Activated T-helper 2 cell treated with anti-CD3 and anti-CD28 coated beads, Interferon-gamma antibody, Interleukin-2, Interleukin-4, amounts not matched to agents 10 μg/mL and 5 μg/mL and 100 μg/mL, durations not matched to agents 14 hours and 24 hours and 36 hours (primary cell): ENCODE data around the gene ELP4. TPM values are rescaled to one million over a fixed set of nuclear protein-coding genes. Genes with fewer than 3 reads are reported as not detected.

Source experiments
- DNase-seq: peaks from one replicate; pipeline ENCODE4 v3.0.0; 2021; ENCODE audit warnings: low spot score
- H3K27ac Mint-ChIP-seq: one replicate; pipeline ENCODE4 v1.8.0; 2021; ENCODE audit warnings: mixed read lengths
- H3K27me3 Mint-ChIP-seq: one replicate; pipeline ENCODE4 v1.8.0; 2021; ENCODE audit warnings: low read depth, mixed read lengths
- H3K36me3 Mint-ChIP-seq: one replicate; pipeline ENCODE4 v1.8.0; 2021; ENCODE audit warnings: low read depth, mixed read lengths
- H3K4me1 Mint-ChIP-seq: one replicate; pipeline ENCODE4 v1.8.0; 2021; ENCODE audit warnings: low read depth, mixed read lengths
- H3K4me3 Mint-ChIP-seq: one replicate; pipeline ENCODE4 v1.8.0; 2021; ENCODE audit warnings: low read depth, mild to moderate bottlenecking, moderate library complexity, mixed read lengths
- H3K9me3 Mint-ChIP-seq: one replicate; pipeline ENCODE4 v1.8.0; 2021; ENCODE audit warnings: mixed read lengths
- intact Hi-C: fragments of 100-400 bp; cut with micrococcal nuclease; formaldehyde crosslinking; loops from one replicate; pipeline ENCODE4 v1.15.1; 2023
- total RNA-seq: library from RNA; stranded (reverse); gene quantifications from 2 replicates; pipeline ENCODE4 v1.2.3, GENCODE V29; 2022

Gene ELP4
- total RNA-seq, 1 donor from 2014 or later = 18.6 TPM

DNA sequence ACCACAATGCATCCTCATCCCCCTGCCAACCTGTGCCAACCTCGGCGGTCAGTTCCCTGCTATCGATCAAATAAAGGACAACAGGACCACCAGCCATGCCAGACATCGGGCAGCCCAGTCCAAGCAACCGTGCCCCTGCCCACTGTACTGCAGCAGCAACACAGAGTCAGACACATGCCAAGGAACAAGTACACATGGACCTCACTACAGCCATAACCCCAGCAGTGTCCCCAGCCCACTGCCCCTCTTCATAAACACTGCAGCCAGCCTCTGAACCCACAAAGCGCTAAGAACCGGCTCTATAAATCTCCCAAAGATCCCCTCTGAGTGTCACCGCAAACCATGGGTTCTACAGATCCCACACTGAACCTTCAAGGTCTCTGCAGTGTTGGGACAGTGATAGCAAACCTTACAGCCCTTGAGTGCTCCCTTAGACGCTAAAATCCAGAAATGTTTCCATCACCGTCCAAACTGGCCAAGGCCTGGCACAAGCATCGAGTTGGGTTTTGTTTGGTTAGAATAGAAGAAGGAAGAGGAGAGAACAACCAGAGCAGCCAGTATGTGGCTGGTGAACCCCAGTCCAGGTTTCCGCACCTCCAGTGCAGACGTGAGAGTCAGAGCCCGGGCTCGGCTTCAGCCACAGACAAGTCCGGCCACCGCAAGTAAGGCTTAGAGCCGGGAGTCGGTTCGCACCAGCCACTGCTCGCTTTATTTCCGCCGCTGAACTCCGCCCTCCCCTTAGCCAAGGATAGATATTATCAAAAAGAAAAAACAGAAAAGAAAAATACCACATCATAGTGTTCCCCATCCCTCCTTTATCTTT is 293.6 kb downstream of the ELP4 start:
- no peak overlapping the region for H3K27ac Mint-ChIP-seq
- no peak for DNase-seq
- no peak overlapping the region for H3K4me3 Mint-ChIP-seq
- peaks cover 3% of the 10 kb centered on the region for H3K4me1 Mint-ChIP-seq
- H3K36me3 Mint-ChIP-seq = no peaks in the 10 kb centered on the region
- intact Hi-C loops = loop anchor here (1.0 to 10.0 kb wide), 3 partner anchors 8 to 558 kb away; partner anchors contain the start of gene PAX6
- H3K9me3 Mint-ChIP-seq = no peaks in the 10 kb centered on the region
- peaks cover 83% of the 10 kb centered on the region for H3K27me3 Mint-ChIP-seq

DNA sequence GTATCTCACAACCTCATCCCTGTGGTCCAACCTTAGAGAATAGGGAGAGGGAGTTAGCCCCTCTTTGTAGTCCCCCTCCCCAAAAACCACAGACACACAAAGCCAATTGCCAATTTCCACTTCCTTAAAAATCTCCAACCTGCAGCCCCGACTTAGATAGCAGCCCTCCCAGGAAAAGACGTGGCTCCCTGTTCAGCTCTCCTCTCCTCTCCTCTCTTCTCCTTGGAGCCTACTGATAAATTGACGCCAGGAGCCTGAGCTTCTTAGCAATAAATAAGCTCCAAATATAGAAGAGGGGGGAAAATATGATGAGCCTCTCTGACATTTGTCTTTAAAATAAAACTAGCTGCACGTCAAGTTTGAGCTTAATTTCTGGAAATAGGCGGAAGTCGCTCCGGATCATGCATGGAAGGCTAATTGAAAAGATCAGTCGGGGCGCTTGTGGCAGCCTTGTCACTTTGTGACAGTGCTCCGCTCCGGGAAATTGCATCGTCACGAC is 294.3 kb downstream of the ELP4 start:
- no peak for DNase-seq
- Mint-ChIP-seq H3K4me3 (no peak overlapping the region), H3K27me3 (peaks cover 84% of the 10 kb centered on the region), H3K9me3 (no peaks in the 10 kb centered on the region), H3K27ac (no peak overlapping the region), H3K36me3 (no peaks in the 10 kb centered on the region), H3K4me1 (peaks cover 3% of the 10 kb centered on the region)
- intact Hi-C loops = loop anchor here (1.0 to 10.0 kb wide), 3 partner anchors 7 to 559 kb away; partner anchors contain the start of gene PAX6

DNA sequence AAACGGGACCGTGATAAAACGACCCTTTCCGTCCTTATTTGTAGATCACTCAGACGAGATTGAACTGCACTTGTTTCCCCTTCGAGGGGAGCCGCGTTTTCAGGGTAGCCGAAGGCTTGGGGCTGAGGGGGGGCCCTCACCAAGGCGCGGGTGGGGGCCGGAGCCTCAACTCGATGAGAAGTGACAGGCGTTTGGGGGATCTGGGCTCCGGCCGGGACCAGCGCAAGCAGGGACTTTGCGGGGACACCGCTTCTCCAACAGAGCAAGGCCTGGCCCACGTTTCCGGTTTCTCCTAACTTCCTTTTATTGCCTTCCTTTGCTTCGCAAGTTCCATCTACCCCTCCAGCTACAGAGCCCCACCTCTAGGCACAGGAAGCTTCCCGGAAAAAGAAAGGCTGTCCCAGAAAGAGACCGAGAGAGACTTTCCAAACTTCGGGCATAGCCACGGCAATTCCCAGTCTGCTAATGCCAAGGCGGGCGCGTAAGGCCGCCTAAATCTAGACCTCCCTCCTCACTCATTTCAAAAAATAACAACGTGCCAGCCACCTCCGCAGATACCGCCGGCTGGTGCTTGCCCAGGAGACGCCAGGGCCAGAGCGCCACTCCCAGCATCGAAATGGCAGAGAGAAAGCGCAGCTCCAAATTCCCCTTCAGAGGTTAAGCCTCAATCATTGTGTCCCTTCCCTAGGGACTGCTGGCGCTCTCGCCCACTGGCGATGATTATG is 294.9 kb downstream of the ELP4 start:
- peaks cover 9% of the 10 kb centered on the region for H3K4me1 Mint-ChIP-seq
- peaks cover 86% of the 10 kb centered on the region for H3K27me3 Mint-ChIP-seq
- intact Hi-C loops = loop anchor here (2.0 to 10.0 kb wide), 2 partner anchors 20 to 560 kb away; no protein-coding TSS in a partner anchor
- H3K4me3 Mint-ChIP-seq = no peak overlapping the region
- H3K27ac Mint-ChIP-seq = no peak overlapping the region
- no peaks in the 10 kb centered on the region for H3K9me3 Mint-ChIP-seq
- no peak for DNase-seq
- H3K36me3 Mint-ChIP-seq = no peaks in the 10 kb centered on the region

DNA sequence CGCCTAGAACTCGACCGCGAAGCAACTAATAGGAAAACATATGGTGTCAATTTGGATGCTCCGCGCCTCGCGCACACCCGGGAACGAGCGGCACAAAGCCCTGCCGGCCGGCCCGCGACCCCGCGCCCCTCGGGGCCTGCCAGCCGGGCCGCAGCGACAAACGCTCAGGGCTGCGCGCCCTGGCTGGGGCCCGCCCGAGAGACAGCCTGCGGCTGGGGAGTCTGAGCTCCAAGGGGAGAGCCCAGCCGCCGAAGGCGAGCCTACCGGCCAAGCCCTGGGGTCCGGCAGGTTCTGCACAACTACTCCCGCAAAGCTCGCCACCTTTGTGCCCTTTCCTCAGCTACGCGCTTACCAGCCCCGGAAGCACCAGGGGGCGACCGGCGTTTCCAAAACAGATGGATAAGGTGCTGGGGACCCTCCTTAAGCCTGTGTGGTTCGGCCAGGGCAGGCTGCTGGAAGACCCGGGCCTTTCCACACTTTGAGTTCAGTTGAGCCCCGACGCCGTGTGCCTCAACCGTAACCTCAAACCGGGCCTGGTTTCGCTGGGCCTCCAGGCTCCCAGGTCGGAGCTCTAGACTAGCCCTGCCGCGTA is 295.6 kb downstream of the ELP4 start:
- Mint-ChIP-seq H3K4me3 (no peak overlapping the region), H3K4me1 (peaks cover 11% of the 10 kb centered on the region), H3K27ac (no peak overlapping the region), H3K27me3 (peaks cover 84% of the 10 kb centered on the region), H3K36me3 (no peaks in the 10 kb centered on the region), H3K9me3 (no peaks in the 10 kb centered on the region)
- DNase-seq = no peak
- intact Hi-C loops = loop anchor here (2.0 to 10.0 kb wide), 2 partner anchors 20 to 560 kb away; no protein-coding TSS in a partner anchor

DNA sequence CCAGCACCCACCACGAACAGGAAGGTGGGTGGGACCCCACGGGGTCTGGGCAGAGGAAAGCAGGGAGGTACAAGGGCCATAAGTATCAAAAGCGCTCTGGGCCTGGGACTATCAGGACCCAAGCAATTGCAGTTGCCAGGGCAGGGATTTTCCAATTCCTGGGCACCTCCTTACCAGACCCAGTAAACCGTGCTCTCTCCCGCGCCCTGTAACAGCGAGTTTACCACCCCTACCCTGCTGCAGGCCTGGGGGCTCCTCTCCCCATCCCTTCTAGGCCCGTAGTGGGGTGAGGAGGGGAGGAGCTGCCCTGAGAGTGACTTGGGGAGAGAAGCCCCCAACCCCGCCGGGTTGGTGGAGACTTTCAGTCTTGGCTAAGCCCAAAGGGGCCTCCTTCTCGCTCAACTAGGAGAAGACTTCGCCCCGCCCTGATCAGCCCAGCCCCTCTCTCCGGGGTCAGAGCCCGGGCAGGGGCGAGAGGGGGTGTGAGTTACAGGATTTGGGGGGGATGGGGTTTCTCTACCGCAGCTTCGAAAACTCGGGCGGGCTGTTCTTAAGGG is 296.1 kb downstream of the ELP4 start:
- Mint-ChIP-seq H3K4me3 (no peak overlapping the region), H3K27me3 (peaks cover 81% of the 10 kb centered on the region), H3K27ac (no peak overlapping the region), H3K4me1 (peaks cover 11% of the 10 kb centered on the region), H3K9me3 (no peaks in the 10 kb centered on the region), H3K36me3 (no peaks in the 10 kb centered on the region)
- intact Hi-C loops = loop anchor here (2.0 to 10.0 kb wide), 2 partner anchors 19 to 561 kb away; no protein-coding TSS in a partner anchor
- DNase-seq = no peak

DNA sequence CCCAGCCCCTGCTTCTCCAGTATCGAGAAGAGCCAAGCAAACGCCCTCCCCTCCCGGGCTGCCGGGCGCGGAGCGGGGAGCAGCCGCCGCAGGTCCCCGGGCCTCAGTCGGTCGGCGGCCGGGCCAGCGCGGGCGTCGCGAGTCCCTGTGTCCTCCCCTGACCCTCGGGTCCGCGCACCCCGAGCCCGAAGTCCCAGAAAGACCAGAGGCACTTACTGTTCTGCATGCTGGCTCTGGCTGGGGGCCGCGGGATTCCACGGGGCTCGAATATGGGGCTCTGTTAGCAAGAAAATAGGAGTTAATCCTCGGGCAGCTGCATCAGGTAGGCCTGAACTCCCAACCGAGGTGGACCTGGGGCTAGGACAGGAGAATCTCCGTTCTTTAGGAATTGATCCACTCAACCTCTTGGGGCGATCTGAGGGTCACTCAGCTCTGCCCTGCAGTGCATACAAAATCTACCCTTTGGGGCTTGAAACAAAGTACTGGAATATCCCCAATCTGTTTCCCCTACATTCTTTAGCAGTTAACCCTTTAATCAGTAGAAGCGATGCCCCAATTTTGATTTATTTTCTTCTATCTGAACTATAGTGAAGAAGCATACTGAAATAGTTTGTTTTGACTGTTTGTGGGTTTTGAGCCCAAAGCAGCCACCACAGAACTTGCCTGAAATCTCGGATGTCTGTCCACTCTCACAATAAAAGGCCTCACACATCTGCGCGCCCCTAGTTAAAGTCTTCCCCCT is 296.8 kb downstream of the ELP4 start:
- peaks cover 79% of the 10 kb centered on the region for H3K27me3 Mint-ChIP-seq
- H3K27ac Mint-ChIP-seq = no peak overlapping the region
- no peaks in the 10 kb centered on the region for H3K36me3 Mint-ChIP-seq
- intact Hi-C loops = loop anchor here (10.0 kb wide), 1 partner anchor 562 kb away; no protein-coding TSS in a partner anchor
- no peaks in the 10 kb centered on the region for H3K9me3 Mint-ChIP-seq
- peaks cover 16% of the 10 kb centered on the region for H3K4me1 Mint-ChIP-seq
- no peak overlapping the region for H3K4me3 Mint-ChIP-seq
- no peak for DNase-seq

DNA sequence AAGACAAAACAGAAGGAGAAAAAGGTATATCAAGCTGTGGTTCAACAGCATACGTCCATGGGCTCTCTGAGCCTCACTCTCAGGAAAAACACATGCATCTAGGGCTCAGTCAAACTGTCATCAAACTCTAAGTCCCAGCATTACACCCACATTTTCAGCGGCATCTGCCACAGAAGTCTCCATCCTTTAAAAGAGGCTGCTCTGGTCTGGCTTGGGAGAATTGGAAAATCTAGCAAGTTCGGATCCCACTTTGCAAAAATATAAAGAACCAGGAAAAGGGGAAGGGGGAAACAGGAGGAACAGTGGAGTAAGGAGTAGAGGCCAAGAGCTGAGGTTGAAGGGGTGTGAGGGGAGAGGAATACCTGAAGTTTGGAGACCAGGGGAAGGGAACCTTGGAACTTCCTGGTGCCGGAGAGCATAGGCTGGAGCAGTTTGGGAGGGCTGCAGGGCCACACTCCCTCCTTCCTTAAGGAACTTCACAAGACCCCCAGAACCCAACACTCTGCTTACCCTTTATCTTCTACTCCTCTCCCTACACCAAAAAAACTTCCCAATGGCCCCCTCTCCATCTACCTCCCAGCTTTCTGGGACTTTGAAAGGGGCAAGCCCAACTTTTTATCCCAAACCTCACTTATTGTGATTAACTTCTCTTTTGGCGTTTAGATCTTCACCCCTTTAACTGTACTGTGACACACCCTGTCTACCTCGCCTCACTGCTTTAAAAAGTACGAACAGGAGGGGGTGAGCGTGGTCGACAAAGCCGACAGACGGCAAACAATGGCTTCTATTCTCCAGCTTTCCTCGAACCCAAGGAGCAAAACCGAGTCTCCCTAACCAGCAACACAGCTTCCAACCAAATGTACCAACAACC is 297.6 kb downstream of the ELP4 start:
- intact Hi-C loops = loop anchor here (10.0 kb wide), 1 partner anchor 562 kb away; no protein-coding TSS in a partner anchor
- peaks cover 17% of the 10 kb centered on the region for H3K4me1 Mint-ChIP-seq

DNA sequence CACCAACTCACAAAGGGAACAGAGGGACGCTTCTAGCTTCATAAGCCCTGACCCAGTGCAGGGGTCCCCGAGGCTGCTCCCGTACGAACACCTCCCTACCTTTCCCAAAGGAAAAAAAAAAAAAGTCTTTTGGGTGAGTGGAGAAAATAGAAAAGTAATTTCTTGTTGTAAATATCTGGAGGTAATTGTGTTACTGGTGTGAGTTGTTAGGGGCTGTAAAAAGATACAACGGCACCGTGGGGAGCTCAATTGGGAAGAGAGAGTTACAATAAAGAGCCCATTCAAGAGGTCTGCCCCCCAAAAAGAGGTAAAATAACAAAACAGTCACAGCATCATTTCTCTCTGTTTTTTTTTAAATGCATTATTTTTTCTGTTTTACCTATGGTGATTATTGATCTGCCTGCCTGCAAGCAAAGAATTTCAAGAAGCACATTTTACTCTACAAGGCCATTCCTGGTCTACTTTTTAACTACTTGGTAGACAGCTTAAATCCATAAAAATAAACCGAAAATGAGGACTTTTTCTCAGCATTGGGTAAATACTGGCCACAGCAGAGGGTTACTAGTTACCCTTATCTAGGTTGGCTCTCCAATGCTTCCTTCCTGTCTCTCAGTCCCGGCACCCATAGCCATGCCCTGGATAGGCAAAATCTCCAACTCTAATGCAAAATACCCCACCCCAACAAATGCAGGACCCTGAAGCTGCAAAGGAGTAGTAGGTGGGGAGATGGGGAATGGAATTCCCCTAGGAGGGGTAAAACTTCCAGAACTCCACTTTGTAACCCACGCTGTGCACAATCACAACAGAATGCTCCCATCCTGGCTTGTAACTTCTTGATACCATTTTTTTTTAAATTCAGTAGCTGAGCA is 298.5 kb downstream of the ELP4 start:
- no peak overlapping the region for H3K4me3 Mint-ChIP-seq
- H3K27me3 Mint-ChIP-seq = peaks cover 75% of the 10 kb centered on the region
- no peaks in the 10 kb centered on the region for H3K36me3 Mint-ChIP-seq
- no peak overlapping the region for H3K27ac Mint-ChIP-seq
- DNase-seq = no peak
- peaks cover 17% of the 10 kb centered on the region for H3K4me1 Mint-ChIP-seq
- intact Hi-C loops = loop anchor here (10.0 kb wide), 1 partner anchor 563 kb away; no protein-coding TSS in a partner anchor
- no peaks in the 10 kb centered on the region for H3K9me3 Mint-ChIP-seq

More for the DNA sequence above, 297.6 kb downstream of the ELP4 start:
- no peaks in the 10 kb centered on the region for H3K9me3 Mint-ChIP-seq
- no peaks in the 10 kb centered on the region for H3K36me3 Mint-ChIP-seq
- no peak overlapping the region for H3K4me3 Mint-ChIP-seq
- H3K27me3 Mint-ChIP-seq = peaks cover 77% of the 10 kb centered on the region
- no peak overlapping the region for H3K27ac Mint-ChIP-seq
- no peak for DNase-seq

DNA sequence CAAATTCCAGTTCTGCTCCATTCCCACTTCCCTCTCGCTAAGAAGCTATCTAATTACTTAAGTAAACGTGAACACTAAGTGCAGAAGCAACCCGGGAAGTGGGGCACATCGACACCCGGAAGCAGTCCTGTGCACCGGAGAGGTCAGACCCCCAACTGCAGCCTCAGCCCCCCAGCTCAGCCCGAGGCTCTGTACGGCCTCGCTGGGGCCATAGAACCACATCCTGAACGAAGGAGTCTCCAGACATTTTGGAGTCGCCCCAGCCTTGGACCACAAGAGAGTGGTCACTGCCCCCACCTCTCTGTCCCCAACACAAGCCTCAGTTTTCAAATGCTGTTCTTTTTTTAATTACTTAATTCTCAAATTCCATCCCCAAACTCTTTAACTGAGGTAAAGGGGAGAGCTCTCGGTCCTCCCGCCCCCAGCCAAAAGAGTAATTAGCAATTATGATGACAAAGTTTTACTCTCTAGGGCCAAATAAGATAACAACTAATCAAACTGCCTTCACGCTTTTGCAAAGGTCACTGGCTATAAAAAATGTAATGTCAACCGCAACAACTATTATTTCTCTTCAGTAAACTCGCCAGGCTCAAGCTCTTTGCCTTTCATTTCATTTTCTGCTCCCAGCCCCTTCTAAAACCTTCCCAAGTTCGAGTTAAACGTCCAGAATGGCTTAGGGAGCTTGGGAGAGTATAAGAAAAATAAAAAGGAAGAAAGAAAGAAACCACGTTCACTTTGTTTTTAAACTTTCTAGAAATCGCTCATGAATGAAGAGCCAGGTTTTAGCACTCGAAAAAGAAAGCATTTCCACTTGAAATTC is 299.4 kb downstream of the ELP4 start:
- Mint-ChIP-seq H3K36me3 (no peaks in the 10 kb centered on the region), H3K9me3 (no peaks in the 10 kb centered on the region), H3K27ac (no peak overlapping the region), H3K4me1 (peaks cover 14% of the 10 kb centered on the region), H3K4me3 (no peak overlapping the region), H3K27me3 (peaks cover 73% of the 10 kb centered on the region)
- DNase-seq = no peak
- intact Hi-C loops = loop anchor here (10.0 kb wide), 1 partner anchor 564 kb away; no protein-coding TSS in a partner anchor

DNA sequence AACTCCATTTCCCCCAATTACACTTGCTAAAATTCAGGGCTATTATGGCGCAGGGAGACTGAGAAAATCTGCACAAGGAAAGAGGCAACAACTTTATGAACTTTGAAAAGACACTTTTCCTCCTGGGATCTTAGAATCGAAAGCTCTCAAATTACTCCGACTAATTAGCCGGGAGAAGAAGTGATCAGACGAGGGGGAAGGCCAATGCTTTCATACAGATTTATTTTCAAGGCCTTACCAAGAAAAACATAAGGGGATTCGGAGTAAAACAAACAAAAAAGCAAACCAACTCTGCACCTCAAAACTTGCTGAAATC is 299.9 kb downstream of the ELP4 start:
- Mint-ChIP-seq H3K4me3 (no peak overlapping the region), H3K27ac (peak overlapping the region; percentile 7), H3K9me3 (no peaks in the 10 kb centered on the region), H3K36me3 (no peaks in the 10 kb centered on the region), H3K4me1 (peaks cover 14% of the 10 kb centered on the region), H3K27me3 (peaks cover 71% of the 10 kb centered on the region)
- DNase-seq = no peak
- intact Hi-C loops = loop anchor here (10.0 kb wide), 1 partner anchor 565 kb away; no protein-coding TSS in a partner anchor
